Measurements from ENCODE around the gene AATK. TPM values are rescaled to one million over a fixed set of nuclear protein-coding genes. Genes with fewer than 3 reads are reported as not detected.

Gene AATK
- total and polyA plus RNA-seq, 2 donors (not counting 3 experiments of a cell fraction or from before 2014, with no cell fraction given) = 0.69 to 1.00 TPM

GRCh38 chr17:81180836-81181810 lies 15.1 kb upstream of the AATK start:
- intact Hi-C loops (cut with micrococcal nuclease) (no loop called here), dilution Hi-C loops (cut with MboI; ENCODE audit: extremely low pct_ligation_motif_present, low sequenced_read_pairs) (no loop called here)
- CTCF ChIA-PET = interaction anchor here (1.3 kb wide), 1 partner anchor 38 kb away, joined by 4 read pairs; no protein-coding TSS in a partner anchor

More at GRCh38 chr17:81180836-81181810, 15.1 kb upstream of the AATK start:
- DNase-seq (ENCODE audit: low read depth, low spot score) = no peak
- FAIRE-seq = no peak
- Histone ChIP-seq H3K79me2 (ENCODE audit: control insufficient read depth, insufficient read depth, low read length) (no peaks in the 10 kb centered on the region), H3K27ac (ENCODE audit: insufficient read depth, low read depth, low read length) (no peak overlapping the region), H2AFZ (ENCODE audit: low read depth, low read length) (no peak overlapping the region), H3K9me1 (replicated peaks; ENCODE audit: control insufficient read depth, extremely low read depth, insufficient read depth, low read length) (no peaks in the 10 kb centered on the region), H3K9ac (replicated peaks; ENCODE audit: extremely low read depth, insufficient read depth, low read length) (no peak overlapping the region), H3K4me2 (ENCODE audit: insufficient read depth, low read length) (no peak overlapping the region), H3K4me3 (replicated peaks in 1 of 3; ENCODE audit: insufficient read depth in 1 of 3, low read depth in 1 of 3, low read length in 3 of 3) (no peak overlapping the region), H3K36me3 (ENCODE audit: control insufficient read depth in 2 of 2, extremely low read depth in 1 of 2, insufficient read depth in 2 of 2, low read length in 2 of 2) (no peaks in the 10 kb centered on the region), H3K9me3 (replicated peaks; ENCODE audit: control insufficient read depth, insufficient read depth, low read length) (no peaks in the 10 kb centered on the region), H4K20me1 (replicated peaks; ENCODE audit: control insufficient read depth, extremely low read depth, insufficient read depth, low read length) (no peaks in the 10 kb centered on the region), H3K4me1 (ENCODE audit: control insufficient read depth, extremely low read depth, insufficient read depth, low read length) (no peaks in the 10 kb centered on the region), H3K27me3 (ENCODE audit: control insufficient read depth in 2 of 2, insufficient read depth in 2 of 2, low read length in 2 of 2) (no peaks in the 10 kb centered on the region)
- POLR2A ChIA-PET = no interaction called here
- no TSS peak for BruUV-seq (replicated peaks)
- TF ChIP-seq CTCF (IDR thresholded peaks at IDR 0.05; ENCODE audit: extremely low read depth in 1 of 2, insufficient read depth in 1 of 2, low read depth in 1 of 2, low read length in 2 of 2) (no peak), MYC (IDR thresholded peaks at IDR 0.05; ENCODE audit: low read depth, low read length) (no peak), POLR2AphosphoS5 (IDR thresholded peaks at IDR 0.05; ENCODE audit: insufficient read depth, low read depth, low read length) (no peak)

Data from endothelial cell of umbilical vein (primary cell).